DMS79 treated with DMSO at 0.1 percent for 48 hours (cell line): Measurements from ENCODE around the gene TCF19.
A peak's percentile ranks its signal among the peaks of the same experiment; 100 is the strongest.

Experiments
- DNase-seq: peaks from one replicate; lab custom pipeline; 2025; lab: John Stamatoyannopoulos, UW

TCF19 gene

DNA sequence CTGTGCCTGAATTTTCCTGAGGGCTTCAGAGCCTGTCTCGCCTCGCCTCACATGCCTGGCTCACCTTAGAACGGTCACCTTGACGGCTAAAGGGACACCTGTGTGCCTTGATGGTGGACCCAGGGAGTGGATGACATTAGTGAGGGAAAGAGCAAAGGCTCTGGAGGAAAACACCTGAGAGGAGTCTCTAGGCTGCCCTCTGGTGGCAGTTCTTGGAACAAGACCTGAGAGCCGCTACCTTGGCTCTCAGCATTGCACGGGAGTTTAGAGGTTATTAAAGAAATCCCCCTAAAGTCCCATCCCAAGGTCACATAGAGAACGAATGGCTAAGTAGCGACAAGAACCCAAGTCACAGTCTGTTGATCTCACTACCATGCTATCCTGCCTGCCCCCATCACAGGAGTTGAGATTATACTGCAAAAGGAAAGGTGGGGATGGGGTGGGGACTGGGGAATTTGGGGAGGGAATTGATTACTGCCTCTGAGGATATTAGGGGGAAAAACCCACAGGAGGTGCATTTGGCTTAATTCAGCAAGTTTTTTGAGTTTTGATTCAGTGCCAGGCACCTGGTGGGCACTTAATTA, 30.2 kb upstream of the TCF19 start:
- DNase-seq = peak; percentile 8

DNA sequence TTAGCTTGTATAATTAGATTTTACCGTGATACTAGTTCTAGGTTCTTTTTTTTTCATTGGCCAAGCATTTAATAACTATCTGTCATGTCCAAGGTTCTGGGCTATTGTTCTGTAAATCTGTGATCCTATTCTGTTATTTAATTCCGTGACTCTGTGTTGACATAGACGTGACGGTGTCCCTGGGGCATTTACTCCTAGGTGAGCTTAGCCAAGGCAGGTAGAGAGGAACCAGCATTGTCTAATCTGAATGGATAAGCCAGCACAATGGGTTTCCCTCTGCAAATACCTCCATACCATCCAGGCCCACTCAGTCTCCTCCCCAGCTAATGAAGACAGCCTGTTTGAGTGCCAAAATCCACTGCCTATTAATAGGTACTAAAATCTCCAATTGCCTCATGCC, 29.3 kb upstream of the TCF19 start:
- no peak for DNase-seq

DNA sequence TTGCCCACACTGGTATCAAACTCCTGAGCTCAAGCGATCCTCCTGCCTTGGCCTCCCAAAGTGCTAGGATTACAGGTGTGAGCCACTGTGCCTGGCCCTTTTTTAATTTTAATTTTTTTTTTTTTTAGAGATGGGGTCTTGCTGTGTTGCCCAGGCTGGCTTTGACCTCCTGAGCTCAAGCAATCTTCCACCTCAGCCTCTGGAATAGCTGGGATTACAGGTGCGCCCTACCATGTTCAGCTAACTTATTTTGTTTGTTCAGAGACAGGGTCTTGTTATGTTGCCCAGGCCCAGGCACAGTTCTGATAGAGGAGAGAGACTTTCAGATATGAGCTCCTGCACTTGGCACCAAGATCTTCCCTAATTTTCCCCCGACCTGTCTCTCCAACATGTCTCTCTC, 27.6 kb upstream of the TCF19 start:
- DNase-seq = no peak

DNA sequence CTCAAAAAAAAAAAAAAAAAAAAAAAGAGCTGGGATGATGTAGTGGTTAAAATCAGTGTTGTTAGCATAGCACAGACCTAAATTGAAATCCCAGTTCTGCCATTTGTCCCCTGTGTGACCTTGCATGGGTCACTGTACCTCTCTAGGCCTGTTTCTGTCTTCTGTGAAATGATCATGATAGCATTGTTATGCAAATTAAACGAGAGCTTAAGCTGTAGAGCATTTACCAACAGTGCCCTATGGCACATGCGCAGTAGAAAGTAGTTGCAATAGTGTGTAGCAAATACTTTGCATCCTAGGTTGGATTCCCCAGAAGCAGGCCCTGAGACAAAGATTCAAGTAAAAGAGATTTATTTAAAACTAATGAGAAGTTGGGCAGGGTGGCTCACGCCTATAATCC, 26.8 kb upstream of the TCF19 start:
- no peak for DNase-seq

DNA sequence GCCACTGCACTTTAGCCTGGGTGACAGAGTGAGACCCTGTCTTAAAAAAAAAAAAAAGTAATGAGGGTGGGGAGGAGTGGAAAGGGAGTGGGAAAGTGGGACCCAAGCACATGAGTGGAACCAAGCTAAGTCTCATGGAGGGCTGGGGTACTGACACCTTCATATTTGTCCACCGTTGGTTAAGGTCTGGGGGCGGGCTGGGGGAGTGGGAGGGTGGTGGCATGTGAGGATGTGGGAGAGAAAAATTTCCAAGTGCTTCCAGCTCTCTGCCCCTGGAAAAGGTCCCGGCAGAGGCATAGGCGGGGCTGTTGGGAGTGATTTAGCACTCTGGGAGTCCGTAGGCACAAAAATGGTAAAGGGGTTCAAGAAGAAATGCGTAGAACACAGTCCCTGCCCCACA, 25.6 kb upstream of the TCF19 start:
- DNase-seq = no peak

DNA sequence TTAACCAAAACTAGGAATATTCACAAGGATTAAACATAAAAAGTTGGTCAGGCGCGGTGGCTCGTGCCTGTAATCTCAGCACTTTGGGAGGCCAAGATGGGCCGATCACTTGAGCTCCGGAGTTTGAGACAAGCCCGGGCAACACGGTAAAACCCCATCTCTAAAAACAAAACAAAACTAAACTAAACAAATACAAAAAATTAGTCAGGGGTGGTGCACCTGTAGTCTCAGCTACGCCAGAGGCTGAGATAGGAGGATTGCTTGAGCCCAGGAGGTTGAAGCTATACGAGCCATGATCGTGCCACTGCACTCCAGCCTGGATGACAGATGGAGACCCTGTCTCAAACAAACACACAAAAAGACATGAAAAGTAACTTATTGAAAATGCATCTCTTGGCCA, 22.7 kb upstream of the TCF19 start:
- DNase-seq = no peak

DNA sequence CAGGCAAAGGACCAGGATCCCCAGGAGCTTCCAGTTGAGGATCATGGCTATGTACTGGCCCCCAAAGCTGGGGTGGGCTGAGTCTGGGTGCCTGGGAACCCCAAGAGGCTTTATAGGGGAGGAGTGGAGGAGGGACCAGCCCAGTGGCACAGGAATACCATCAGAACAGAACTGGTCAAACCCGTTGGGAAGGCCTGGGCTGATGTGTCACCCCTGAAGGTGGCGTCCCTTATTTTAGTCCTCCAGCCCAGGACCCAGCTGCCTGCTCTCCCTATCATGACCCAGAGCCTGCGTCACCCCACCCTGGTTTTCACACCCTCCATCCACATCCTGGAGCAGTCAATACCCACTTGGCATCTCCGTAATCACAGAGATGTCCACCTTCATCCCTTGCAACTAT, 19.4 kb upstream of the TCF19 start, which contains the start of gene PSORS1C2:
Gene PSORS1C2, minus strand, starts transcription at position 85 of the 400 bp plus-strand sequence. Its CDS starts 40 bp downstream, at position 45.
- DNase-seq = no peak

DNA sequence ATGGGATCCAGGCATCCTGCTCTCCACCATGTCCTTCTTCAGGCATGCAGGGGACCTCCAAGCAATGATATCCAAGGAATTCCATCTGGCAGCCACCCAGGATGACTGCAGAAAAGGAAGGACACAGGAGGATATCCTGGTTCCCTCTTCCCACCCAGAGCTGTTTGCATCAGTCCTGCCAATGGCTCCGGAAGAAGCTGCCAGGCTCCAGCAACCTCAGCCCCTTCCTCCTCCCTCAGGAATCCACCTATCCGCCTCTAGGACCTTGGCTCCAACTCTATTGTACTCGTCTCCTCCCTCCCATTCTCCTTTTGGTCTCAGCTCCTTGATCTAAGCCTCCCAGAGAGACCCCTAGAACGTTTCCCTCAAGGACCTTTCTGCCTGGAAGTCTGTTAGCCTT, 18.8 kb upstream of the TCF19 start:
- no peak for DNase-seq

DNA sequence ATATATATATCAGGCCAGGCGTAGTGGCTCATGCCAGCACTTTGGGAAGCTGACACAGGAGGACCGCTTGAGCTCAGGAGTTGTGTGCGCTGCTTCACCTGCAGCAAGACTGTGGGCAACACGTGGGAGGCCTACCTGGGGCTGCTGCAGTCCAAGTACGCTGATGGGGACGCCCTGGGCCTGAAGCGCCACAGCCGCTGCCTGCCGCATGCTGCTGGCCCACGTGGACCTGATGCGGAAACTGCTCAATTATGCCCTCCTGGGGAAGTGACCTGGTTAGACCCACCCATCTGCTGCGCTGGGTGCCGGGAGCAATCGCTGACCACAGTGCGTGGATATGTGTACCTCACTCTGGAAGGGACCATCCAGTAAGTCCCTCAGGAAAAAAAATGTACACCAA, 17.7 kb upstream of the TCF19 start:
- no peak for DNase-seq

DNA sequence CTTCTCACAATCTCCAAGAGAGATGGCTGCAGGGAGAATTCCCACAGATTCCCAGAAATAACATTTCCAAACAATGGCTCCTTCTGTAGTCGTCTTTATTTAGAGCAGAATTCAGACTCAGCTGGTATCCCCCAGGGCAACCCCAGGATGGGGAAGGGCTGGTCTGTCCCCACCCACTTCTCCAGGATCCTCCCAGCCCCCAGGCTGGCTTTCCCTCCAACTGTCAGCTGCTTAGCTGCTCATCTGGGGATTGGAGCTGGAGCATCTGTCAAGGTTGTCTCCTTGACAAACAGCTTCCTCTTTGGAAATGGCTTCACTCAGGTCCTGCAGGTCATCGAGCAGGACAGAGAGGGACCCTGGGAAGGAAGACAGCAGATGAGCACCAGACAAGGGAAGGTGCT, 16.0 kb upstream of the TCF19 start:
- DNase-seq = no peak

DNA sequence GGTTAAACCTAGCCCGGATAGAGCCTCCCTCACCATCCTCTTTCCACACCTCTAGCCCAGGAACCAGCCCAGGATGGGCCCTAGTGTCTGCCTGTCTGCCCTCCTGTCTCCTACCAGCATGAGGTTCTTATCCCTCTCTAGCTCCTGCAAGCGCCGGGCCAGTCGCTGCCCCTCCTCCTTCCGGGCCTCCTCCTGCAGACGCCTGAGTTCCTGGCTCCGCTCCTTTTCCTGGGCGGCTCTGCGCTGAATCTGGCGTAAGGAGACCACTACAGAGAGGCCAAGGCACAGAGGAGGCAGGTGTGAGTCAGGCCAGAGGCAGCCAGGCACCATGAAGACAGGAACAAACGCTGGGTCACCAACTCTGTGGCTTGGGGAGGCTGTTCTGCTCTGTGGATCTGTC, 15.2 kb upstream of the TCF19 start:
- no peak for DNase-seq

DNA sequence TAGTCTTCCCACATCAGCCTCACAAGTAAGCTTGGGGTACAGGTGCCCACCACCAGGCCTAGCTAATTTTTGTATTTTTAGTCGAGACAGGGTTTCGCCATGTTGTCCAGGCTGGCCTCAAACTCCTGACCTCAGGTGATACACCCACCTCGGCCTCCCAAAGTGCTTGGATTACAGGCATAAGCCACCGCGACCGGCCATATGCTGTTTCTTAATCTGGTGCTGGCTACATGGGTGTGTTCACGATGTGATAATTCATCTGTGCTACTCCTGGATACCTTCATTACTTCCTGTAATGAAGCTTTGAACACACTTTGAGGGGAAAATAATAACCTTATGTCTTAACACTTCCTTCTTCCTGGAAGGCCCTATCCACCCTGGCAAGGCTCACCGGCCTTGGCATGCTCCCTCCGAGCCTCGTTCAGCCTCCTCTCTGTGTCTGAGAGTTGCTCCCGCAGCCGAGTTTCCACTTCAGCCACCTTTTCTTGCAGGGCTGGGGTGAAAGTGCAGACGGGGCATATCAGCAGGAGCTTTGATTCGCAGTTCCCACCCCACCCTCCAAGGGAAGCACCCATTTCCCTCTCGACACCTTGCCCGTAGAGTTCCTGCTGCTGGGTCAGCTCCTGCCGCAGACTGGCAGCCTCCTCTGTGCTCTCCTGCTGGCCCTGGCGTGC, 14.0 kb upstream of the TCF19 start:
- no peak for DNase-seq

DNA sequence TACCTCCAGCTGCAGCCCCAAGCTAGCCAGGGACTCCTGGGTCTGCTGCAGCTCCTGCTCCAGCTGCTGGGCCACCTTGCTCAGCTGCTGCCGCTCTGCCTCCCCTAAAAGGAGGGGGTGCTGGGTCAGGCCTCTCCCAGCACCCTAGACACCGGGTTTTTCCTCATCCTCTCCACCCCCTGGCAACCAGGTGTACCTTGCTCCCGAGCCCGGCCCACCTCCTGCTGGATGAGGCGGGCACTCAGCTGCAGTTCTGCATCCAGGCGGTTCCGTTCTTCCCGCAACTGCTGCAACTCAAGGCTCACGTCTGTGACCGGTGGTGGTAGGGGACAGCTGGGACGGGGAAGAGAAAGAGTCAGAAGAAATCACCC, 13.4 kb upstream of the TCF19 start:
- DNase-seq = no peak

DNA sequence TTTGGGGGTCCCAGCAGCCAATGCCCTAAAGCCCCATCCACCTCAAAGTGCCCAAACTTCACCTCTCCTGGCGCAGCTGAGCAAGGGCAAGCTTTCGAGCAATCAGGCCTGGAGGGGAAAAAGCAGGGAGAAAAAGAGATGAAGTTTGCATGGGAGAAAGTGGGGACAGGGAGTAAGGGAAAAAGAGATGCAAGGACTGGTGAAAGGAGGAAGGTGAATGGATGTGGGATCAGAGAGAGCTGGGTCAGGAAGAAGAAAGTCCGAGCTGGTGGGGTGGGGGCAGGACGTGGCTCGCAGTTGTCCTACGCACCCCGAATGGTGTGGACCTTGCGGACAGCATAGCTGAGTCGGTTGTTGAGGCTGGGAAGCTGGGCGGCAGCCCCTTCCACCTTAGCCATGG, 13.0 kb upstream of the TCF19 start:
- DNase-seq = no peak

DNA sequence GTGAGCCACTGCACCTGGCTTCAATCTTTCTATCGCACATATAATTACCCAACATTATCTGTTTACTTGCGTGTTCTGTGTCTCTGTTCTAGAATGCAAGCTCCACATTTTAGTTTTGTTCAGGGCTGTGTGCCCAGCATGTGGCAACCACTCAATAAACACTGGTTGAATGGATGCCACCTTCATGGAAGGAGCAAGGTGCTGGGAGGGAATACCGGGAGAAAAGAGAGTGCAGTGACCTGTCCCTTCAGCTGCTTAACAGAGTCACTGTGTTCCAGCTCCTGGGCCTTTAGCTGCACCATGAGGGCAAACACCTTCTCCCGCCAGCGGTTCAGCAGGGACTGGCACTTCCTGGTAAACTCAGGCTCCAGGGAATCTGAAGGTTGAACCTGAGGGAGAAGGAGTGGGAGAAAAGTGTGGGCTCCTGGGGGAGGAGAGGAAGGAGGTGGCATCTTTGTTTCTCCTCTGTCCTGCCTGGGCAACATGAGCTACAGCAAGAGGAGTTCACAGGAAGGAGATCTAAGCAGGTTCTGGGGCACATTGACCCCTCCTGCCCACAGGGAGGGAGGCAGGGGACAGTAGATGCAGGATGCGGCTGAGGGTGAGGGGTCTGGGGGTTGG, 8.5 kb upstream of the TCF19 start:
- no peak for DNase-seq

DNA sequence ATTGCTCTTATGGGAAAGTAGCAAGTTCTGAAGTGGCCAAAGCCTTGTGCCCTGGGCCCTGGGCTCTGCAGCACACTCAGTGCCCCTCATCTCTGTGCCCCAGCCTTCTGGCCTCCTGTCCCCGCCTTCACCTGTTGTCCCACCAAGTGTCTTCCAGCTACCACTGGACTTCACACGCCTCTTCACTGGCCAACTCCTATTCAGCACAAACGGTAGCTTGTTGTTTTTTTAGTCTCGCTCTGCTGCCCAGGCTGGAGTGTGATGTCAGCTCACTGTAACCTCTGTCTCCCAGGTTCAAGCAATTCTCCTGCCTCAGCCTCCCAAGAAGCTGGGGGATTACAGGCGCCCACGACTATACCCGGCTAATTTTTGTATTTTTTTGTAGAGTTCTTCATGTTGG, 5.6 kb upstream of the TCF19 start:
- no peak for DNase-seq

DNA sequence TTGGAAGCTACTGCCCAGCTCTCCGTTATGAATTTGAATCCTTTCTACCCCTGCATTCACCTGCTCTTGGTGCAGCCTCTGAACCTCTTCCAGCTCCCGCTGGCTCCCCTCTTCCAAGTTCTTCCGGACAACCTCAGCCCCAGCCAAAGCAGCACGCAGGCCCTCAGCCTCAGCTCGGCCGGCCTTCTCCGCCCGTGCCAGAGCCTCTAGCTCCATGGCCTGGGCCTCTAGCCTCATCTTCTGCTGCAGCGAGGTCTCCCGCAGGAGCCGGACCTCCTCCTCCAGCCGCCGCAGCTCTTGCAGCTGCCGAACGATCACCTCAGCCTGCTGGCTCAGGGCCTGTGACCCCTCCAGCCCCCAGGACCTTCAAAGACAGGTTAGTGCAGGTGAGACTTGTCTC, 4.0 kb upstream of the TCF19 start:
- DNase-seq = no peak

DNA sequence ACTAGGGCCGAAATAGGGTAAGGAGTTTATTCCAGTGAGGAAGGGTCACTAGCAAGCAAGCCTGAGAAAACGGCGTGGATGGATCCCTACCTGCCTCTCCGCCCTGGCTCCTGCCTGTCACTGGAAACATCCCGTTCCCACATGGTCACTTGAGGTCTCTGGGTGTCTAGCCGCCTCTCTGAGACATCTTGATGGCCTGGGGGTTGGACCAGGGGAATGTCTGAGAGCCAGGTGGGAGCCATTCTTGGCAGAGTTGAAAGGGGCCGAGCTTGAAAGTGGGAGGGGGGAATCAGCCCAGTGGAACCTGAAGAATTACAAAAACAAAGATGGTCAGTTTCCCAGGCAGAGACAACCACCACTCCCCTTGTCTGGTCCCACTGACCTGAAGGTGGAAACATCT, 1.7 kb upstream of the TCF19 start:
- no peak for DNase-seq

DNA sequence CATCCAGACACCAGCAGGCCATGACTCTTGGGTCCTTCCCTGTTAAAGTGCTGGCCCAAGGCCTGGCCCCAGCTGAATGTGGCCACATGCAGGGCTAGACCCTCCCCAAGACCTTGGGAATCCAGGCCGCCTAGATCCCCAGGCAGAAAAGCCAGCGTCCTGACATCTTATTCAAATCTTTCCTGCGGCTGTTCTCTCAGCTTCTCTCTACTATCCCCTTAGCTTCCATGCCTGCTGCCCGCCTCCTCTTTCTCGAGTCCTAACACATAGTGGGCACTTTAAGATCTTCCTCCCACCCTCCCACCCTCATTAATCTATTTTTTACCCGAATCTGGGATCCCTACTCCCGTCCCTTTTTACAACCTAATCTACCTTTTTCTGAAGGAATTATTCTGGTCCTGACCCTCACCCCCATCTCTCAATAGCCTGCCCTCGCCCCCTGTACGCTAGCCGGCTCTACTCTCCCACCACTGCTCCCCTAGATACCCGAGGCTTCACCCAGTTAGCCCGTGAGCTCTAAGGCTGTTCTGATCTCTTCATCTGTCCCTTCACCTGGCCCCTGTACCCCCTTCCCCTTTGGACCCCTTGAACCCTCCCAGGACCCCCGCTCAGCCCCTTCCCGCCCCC, 763 bp upstream of the TCF19 start, which contains the start of gene CCHCR1:
Gene CCHCR1, minus strand, starts transcription at position 290 of the 627 bp plus-strand sequence. Its CDS starts 202 bp downstream, at position 88.
- DNase-seq = peak; percentile 33

DNA sequence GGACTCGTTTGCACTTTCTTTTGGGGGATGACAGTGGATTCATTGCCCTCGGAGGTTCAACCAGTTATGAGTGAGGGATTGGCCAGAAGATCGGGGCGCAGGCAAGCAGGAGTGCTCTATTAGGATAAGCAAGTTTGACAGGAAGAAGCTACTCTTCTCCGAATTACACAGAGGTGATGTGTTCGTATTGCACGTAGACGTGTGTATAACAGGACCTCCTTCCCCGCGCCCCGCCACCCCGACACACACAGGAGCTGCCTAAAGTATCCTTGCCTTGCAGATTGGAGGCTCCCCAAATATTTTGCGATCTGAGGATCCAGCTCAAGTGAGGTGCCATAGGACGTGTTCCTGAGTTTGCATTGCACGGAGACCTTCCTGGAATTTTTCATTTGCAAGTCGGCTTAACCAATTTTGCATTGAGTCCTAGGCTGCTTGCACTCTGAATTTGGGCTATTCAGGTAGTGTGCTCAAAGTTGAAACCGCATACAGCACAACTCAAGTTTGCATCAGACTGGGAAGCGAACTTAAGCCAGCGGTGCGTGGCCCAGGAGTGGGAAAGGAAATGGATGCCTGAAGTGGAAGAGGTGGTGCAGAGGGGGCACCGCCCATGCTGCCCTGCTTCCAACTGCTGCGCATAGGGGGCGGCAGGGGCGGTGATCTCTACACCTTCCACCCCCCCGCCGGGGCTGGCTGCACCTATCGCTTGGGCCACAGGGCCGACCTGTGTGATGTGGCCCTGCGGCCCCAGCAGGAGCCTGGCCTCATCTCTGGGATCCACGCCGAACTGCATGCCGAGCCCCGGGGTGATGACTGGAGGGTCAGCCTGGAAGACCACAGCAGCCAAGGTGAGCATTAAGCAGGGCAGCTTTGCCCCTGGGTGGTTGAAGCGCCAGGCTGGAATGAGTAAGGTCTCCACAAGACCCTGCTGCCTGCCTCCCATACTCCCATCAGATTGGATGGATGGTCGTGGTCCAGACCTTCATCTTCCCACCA, 770 bp downstream of the TCF19 start:
- DNase-seq = peak; percentile 54

DNA sequence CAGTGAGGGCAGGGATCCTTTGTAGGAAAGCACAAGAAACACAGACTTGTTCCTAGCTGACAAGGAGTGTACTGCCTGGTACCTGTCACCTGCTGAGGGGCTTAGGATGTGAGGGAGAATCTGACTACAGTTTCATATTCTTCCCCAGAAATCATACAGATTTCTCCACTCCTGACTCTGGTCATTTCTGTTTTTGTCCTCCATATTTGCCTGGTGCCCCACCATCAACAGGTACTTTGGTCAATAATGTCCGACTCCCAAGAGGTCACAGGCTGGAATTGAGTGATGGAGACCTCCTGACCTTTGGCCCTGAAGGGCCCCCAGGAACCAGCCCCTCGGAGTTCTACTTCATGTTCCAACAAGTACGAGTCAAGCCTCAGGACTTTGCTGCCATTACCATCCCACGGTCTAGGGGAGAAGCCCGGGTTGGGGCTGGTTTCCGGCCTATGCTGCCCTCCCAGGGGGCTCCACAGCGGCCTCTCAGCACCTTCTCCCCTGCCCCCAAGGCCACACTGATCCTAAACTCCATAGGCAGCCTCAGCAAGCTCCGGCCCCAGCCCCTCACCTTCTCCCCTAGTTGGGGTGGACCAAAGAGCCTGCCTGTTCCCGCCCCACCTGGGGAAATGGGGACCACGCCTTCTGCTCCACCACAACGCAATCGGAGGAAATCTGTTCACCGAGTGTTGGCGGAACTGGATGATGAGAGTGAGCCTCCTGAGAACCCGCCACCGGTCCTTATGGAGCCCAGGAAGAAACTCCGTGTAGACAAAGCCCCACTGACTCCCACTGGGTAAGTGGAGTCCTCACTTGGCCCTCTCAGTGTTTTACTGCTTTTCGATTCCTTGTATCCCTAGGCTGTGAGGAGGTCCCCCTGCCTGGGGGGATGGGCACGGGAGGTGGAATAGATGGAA, 3.1 kb downstream of the TCF19 start:
- no peak for DNase-seq
